Activated T-cell treated with anti-CD3 and anti-CD28 coated beads for 1 hour (primary cell): ENCODE results near the gene RNU4-1.

ENCODE experiments used
- DNase-seq: peaks from one replicate; pipeline ENCODE4 v3.0.0-alpha.2; 2020; ENCODE audit warnings: low read depth

Gene RNU4-1

DNA sequence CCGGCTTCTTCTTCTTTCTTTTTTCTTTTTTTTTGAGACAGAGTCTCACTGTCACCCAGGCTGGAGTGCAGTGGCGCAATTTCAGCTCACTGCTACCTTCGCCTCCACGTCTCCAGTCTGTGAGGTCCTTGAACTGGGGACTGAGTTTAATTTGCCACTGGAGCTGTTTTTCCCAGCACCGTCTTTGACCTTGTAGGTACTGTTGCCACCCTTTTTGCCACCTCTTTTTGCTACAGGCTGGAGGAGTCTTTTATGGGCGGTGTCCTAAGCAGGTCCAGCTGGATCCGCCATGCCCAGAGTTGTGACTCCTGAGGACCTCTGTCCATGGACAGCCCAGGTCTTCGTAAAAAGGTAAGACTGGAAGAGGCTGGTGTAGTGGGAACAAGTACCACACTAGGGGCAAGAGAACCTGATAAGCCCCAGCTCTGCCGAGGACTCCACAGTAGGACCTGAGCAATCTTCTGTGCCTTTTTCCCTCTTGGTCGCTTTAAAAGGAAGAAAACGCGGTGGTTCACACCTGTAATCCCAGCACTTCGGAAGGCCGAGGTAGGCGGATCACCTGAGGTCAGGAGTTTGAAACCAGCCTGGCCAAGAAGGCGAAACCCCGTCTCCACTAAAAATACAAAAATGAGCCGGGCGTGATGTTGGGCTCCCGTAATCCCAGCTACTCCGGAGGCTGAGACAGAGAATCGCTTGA is 2.3 kb downstream of the RNU4-1 start:
- peak; percentile 7 for DNase-seq

DNA sequence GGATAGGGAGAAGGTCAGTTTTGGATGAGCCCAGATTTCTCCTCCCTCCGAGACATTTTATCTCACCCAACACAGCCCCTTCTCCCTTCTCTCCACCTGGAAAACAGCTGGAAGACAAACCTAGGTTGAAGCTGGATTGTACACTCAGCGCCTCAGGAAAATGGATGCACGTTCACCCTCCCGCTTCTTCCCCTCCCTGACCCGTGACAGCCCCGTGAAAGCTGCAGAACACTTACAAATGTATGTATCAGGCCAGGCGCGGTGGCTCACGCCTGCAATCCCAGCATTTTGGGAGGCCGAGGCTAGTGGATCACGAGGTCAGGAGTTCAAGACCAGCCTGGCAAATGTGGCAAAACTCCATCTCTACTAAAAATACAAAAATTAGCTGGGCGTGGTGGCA is 5.5 kb downstream of the RNU4-1 start:
- no peak for DNase-seq

DNA sequence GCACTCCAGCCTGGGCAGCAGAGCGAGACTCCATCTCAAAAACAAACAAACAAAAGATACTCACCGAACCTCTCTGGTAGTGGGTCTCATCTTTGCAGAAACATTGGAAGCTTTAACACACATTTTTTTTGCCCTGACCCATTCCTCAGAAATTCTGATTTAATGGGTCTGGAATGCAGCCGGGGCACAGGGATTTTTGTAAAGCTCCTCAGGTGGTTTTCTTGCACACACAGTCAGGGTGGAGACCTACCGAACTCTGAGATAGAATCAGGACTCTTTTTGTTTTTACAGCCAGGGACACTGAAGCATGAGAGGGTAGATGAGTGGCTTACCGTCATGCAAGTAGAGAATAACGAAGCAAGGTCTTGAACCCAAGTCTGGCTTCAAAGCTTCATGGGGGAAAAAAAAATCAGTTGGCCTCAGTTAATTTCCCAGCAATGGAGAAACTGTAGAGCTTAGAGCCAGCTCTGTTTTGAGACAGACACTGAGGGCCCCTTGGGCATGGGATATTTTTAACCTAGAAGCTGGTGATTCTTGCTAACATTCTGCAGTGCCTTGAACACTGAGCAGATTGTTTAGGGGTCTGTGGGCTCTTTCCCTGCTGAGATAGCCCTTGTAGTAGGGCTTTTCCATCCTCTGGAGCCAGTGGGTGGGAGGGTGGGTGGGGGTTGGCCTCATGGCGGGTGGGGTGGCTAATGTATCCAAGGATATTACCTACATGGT is 6.1 kb downstream of the RNU4-1 start:
- DNase-seq: no peak

DNA sequence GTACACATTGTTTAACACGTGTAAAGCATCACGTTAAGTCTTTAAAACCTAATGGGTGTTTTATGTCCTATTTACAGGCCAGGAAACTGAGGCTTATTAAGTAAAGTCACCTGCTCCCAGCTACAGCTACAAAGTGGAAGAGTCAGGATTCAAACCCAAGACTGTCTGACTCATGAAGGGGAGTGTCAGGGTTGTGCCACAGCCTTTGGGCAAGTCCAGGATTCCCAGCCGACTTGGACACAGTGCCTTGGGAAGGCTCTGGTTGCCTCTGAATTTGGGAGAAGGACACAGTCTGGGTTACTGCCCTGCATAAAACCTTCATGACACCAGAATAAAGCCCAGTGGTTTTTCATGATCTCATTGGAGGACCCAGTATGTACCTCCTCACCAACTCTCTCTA is 8.7 kb downstream of the RNU4-1 start:
- DNase-seq: no peak

DNA sequence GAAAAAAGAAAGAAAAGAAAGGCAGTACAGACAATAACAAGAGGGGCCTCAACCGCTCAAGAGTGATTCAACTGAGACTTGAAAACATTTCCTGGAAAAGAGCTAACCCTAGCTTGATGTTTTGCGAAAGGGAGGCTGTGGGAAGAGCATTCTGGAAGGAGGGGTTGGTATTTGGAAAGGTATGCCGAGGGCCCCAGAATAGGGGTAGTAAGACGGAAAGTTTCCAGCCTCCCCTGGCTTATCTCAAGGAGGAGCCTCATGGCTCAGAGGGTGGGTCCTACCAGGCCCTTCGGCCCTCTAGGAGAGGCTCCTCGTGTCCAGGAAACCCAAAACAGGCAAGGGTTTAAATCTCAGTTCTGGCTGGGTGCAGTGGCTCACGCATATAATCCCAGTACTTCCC is 9.7 kb downstream of the RNU4-1 start:
- no peak for DNase-seq

DNA sequence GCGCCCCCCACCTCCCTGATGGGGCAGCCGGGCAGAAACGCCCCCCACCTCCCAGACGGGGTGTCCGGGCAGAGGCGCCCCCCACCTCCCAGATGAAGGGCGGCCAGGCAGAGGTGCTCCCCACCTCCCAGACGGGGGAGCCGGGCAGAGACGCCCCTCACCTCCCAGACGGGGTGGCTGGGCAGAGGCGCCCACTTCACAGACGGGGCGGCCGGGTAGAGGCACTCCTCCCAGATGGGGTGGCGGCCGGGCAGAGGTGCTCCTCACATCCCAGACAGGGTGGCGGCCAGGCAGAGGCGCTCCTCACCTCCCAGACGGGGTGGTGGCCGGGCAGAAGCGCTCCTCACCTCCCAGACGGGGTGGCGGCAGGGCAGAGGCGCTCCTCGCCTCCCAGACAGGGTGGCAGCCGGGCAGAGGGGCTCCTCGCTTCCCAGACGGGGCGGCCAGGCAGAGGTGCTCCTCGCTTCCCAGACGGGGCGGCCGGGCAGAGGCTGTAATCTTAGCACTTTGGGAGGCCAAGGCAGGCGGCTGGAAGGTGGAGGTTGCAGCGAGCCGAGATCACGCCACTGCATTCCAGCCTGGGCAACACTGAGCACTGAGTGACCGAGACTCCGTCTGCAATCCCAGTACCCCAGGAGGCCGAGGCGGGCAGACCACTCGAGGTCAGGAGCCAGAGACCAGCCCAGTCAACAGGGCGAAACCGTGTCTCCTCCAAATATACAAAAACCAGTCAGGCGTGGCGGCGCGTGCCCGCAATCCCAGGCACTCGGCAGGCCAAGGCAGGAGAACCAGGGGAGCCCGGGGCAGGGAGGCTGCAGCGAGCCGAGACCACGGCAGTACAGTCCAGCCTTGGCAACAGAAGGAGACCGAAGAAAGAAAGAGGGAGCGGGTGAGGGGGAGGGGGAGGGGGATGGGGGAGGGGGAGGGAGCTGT is 14.6 kb downstream of the RNU4-1 start:
- no peak for DNase-seq

DNA sequence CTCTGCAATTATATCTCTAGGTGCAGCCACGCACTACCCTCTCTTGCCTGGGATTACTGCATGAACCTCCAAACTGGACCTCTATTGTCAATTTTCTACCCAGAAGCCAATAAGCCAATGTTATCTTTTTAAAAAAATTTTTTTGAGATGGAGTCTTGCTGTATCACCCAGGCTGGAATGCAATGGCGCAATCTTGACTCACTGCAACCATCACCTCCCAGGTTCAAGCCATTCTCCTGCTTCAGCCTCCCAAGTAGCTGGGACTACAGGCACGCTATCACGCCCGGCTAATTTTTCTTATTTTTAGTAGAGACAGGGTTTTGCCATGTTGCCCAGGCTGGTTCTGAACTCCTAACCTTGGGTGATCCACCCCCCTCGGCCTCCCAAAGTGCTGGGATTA is 16.3 kb downstream of the RNU4-1 start:
- no peak for DNase-seq

DNA sequence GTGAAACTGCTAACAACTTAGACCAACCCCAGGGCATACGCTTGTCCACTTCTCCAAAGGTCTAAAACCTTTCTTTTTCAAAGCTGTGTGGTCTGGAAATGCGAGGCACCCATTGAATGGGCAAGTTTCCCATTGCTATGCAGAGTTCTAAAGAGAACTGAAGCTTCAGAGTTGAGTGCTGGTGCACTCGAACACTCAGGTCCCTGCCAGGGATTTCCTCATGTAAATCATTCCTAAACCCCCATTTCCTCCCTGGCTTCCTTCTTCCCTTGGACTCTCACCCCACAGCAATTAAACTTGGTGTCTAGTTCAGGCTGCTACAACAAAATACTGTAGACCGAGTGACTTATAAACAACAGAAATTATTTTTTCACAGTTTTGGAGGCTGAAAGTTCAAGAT is 25.3 kb downstream of the RNU4-1 start:
- DNase-seq: no peak

DNA sequence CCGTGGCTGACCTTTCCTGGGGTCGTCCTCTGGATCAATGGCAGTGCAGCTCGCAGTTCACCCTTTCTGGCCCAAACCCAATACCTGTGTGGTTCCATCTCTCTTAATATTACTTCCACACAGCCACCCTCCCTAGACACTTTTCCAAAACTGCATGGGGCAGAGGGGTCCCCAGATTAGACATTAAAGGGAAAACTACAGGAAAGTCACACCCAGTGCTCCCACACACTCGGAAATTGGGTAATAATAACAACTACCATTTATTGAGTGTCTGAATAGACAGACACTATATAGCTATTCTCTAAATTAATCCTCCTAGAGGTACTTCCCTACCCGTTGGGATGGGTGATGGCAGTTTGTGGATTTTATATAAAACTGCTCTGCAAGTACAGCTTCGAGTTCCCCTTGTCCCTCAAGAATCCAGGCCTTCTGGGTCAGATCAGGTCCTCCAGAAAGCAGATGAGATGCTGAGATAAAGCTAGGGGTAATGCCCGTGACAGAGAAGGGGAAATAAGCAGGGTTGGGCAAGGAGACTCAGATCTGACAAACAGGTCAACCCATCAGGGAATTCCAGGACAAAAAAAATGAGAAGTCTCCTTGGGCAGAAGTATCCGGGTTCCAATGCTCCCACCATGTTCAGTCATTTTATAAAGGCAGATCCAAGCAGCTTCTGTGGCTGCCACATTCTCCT is 26.7 kb downstream of the RNU4-1 start:
- DNase-seq: no peak

DNA sequence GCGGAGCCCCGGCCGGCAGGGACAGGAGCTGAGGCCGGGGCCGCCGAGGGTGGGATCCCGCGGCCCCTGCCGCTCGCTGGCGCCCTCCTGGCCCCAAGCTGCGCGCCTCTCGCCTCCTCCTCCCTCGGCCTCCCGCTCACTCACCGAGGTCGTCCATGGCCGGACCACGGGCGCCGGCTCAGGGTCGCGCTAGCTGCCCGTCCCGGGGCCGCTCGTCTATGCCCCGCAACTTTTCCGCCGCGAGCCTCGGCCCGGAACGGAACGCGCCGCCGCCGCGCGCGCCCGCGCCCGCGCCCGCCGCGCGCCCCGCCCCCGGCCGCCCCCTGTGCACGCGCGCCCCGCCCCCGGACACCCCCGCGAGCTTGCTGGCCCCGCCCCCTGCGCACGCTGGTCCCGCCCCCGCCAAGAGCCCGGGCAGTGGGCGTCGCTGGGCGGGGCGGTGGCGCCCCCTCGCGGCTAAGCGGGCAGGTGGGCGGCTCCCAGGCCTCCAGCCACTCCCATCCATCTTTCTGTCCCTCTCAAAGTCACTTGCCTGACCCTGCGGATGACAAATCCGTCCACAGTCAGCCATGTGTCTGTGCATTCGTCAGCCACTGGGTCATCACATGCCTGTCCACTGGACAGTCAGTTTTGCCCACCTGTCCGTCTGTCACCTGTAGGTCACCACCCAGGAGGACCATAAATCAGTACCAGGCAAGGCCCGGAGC is 27.4 kb downstream of the RNU4-1 start, which contains the start of gene PXN:
PXN (minus strand) TSS at position 258 of the 707 bp plus-strand sequence; CDS start at position 157, 101 bp downstream.
- DNase-seq: peak; percentile 92

DNA sequence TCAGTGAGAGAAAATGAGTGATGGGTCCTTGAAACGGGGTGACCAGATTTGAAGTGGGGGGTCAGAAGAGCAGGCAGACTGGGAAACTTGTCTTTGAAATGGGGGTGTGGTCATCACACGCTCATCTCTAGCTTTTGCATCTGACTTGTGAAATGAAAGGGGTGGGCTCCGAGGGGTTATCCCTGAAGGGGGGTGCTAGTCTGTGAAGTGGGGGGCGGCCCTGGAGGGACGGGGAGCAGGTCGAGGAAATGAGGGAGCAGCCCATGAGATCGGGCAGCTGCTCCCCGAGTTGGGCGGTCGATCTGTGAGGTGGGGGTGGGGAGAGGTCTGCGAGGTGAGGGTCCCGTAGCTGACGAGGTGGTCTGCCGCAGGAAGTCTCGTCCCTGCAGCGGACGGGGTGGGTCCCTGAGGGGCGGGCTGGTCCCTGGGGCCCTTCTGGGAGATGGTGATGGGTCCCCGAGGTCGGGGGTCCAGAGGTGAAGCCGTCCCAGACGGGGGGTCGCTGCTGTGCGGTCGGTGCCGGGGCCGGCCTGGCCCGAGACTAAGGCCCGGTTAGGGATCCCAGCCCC is 28.0 kb downstream of the RNU4-1 start:
- DNase-seq: no peak

DNA sequence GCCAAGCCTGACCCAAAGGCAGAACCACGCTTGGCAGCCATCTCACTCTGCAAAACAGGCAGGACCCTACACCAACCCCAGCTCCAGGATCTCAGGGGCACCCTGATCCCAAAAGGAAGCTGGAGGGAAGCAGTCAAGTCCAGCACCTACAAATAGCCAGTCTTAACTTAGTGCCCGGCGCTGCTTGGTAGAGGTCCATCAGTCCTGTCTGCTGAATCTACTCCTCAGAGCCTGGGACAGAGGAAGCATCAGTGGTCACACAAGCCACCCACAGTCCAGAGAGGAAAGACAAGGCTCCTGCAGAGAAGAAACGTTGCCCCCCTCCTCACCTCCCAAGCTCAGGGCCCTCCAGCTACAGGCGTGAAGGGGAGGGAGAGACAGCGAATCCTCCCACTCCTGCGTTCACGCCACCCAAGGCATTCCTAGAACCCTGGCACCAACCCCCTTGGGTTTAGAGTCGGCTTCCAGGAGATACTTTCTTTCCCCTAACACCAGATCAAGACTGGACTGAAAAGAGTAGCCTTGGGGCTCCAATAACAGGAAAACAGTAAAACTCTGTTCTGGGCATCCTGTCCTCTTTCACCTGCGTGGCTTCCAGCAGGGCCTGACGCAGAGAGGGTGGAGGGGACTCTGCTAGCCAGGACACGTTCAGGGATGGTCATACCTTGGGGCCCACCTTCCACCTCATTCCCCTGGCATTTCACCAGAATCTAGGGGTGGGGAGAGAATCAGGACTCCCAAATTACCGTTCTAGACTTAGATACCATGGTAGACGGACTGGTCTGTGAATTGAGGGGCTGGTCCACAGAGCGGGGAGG is 28.7 kb downstream of the RNU4-1 start:
- no peak for DNase-seq

DNA sequence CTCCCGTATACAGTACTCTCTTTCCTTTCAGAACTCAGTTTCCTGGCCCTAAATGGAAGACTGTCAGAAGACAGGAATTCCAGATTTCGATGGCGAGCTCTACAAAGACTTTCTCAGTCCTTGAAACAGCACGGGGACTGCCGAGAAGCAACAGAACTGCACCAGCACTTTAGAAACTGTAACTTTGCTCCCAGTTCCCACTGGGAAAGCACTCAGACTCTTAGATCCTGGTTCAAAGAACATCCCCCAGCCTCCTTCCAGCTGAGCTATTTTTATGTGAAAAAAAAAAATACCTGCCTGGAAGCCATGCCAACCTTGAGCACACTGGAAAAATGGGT is 29.3 kb downstream of the RNU4-1 start:
- DNase-seq: no peak

DNA sequence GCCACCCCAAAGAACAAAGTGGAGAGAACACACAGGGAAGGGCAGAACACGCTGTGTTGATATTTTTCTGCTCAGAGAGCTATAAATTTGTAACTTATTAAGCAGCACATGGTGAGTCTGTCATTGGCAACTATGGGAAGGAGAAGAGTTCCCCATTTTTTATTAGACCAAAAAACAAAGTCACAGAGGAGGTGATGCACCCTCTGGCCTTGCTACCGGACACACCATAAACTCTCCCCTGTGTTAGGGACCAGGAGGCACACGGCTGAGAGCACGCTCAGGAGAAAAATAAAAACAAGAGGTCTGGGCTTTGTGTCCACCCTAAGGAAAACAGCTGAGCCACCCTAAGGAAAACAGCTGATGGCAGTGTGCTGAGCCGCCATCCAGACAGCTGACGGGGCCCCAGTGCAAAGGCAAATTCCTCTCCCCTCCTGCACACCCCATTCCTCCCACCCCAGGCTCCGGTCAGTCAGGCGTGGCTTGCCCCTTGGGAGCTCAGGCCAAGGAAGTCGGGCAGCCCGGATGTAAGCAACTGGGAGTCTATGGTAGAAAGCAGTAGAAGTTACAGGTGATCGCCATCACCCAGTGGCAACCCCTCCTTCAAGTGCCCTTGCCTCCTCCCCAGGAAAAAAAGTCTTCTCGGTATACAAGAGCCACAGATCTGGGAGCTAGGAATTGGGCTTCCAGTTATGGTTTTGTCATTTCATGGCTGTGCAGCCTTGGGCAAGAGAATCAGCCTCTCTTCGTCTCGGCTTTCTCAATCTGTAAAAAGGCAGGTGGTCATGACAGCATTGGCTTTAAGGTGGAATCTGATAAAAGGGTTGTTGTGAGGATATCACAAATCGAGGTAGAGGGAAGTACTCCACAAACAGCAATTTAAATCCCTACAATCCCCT is 29.9 kb downstream of the RNU4-1 start:
- no peak for DNase-seq

DNA sequence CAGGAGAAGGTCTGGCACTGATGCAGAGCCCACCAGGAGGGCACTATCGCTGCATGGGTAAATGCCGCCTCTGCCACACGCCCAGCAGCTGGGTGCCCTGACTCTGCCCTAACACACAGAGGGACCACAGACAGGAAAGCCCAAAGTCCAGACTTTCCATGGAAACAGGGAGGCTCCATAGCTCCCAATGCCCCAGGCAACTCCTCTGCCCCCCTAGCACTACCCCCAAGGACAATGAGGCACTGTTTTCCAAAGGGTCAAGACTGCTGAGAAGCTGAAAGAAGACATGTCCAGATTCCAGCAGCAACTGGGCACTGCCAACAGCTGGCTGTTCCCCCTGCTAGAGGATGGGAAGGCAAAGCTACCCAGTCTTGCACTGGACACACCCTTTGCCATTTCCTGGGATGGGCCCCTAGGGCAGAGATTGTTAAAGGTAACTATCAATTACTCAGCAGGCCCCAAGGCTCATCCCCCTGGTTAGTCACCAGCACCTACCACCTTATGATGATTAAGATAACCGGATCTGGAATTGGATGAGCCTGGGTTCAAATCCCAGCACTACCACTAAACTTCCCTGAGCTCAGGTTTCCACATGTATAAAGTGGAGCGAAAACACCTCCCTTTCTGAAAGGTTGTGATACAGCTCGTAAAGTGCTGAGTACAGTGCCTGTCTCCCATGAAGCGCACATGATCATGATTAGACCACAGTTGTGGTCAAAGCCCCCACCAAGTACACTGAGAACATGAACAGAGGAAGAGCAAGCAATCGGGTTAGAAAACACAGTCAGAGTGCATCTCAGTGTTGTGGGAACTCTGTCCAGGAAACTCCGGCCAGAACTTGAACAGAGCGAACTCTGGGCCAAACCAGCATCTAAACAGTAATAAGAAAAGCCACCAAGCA is 30.8 kb downstream of the RNU4-1 start:
- no peak for DNase-seq

DNA sequence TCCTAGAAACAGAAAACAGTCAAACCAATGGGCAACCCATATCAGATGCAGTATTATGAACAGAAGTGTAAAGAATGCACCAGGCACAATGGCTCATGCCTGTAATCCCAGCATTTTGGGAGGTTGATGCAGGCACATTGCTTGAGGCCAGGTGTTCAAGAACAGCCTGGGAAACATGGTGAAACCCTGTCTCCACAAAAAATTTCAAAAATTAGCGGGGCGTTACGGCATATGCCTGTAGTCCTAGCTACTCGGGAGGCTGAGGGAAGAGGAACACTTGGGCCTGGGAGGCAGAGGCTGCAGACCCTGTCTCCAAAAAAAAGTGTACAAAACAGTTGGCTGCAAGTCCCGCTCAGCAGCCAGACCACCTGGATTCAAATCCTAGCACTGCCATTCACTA is 32.4 kb downstream of the RNU4-1 start:
- no peak for DNase-seq

DNA sequence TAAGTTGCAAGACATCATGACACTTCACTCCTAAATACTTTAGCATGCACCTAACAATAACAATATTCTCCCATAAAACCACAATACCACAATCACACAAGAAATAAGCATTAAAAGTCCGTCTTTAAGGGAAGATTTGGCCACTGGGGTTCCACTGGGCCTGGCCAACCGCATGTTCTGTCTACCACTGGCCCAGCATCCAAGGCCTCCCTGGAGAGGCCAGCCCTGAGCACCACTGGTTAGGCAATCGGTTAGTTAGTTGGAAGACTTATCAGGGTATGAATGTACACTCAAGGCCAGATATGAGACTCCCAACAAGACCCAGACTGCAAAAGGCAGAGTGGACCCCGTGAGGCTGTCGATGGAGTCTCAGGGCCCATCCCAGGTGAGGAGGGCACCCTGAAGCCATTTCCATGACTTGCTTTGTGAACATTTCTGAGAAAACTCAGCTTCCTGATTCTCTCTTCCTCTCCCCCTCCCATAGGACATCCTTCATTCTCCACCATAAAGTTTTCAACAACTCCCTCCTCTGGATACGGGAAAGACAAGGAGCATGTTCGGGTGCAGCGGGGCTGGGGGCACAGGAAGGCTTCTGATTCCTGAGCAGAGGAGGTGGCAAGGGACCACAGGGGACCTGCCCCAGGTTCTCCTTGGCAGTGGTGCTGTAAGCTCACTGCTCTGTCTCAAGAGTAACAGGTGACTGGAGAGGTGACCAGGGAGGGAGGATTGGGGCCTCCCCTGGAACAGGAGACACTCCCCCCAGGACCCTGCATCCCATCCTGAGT is 33.4 kb downstream of the RNU4-1 start:
- no peak for DNase-seq
